ENCODE measurements around the gene APAF1. TPM values are rescaled to one million over a fixed set of nuclear protein-coding genes. Genes with fewer than 3 reads are reported as not detected.
A peak's percentile ranks its signal among the peaks of the same experiment; 100 is the strongest.

Gene APAF1
- total RNA-seq, 6 experiments from 2014 or later: 19.0 to 23.6 (median 21.2) TPM

GRCh38 chr12:98730412-98730811 is 85.3 kb downstream of the APAF1 start:
- Mint-ChIP-seq H3K4me1 (ENCODE audit: low read depth) (peaks cover 22% of the 10 kb centered on the region), H3K27me3 (ENCODE audit: insufficient read depth) (no peaks in the 10 kb centered on the region), H3K36me3 (ENCODE audit: low read depth) (peaks cover 19% of the 10 kb centered on the region), H3K4me3 (no peak overlapping the region), H3K27ac (no peak overlapping the region), H3K9me3 (no peaks in the 10 kb centered on the region)
- no peak for TF ChIP-seq CTCF (IDR thresholded peaks at IDR 0.05)
- DNase-seq: no peak

- H3K27ac Mint-ChIP-seq: no peak overlapping the region; the same call in 1 of the 2 replicates
These were observed 88.7 kb downstream of the APAF1 start for GRCh38 chr12:98733667-98734350.

GRCh38 chr12:98735821-98736220 is 90.7 kb downstream of the APAF1 start:
- TF ChIP-seq CTCF (IDR thresholded peaks at IDR 0.05): no peak
- no peaks in the 10 kb centered on the region for H3K9me3 Mint-ChIP-seq
- DNase-seq: no peak
- no peak overlapping the region for H3K4me3 Mint-ChIP-seq
- H3K36me3 Mint-ChIP-seq (ENCODE audit: low read depth): peaks cover 28% of the 10 kb centered on the region
- no peak overlapping the region for H3K27ac Mint-ChIP-seq
- H3K4me1 Mint-ChIP-seq (ENCODE audit: low read depth): peaks cover 40% of the 10 kb centered on the region
- H3K27me3 Mint-ChIP-seq (ENCODE audit: insufficient read depth): no peaks in the 10 kb centered on the region

More at GRCh38 chr12:98733667-98734350, 88.7 kb downstream of the APAF1 start:
- no peaks in the 10 kb centered on the region for H3K9me3 Mint-ChIP-seq
- DNase-seq: no peak
- no peak overlapping the region for H3K4me3 Mint-ChIP-seq
- H3K4me1 Mint-ChIP-seq (ENCODE audit: low read depth): peaks cover 39% of the 10 kb centered on the region
- H3K36me3 Mint-ChIP-seq (ENCODE audit: low read depth): peaks cover 24% of the 10 kb centered on the region
- no peaks in the 10 kb centered on the region for H3K27me3 Mint-ChIP-seq (ENCODE audit: insufficient read depth)
- TF ChIP-seq CTCF (IDR thresholded peaks at IDR 0.05): no peak

GRCh38 chr12:98736352-98737321 is 91.5 kb downstream of the APAF1 start:
- no peaks in the 10 kb centered on the region for H3K27me3 Mint-ChIP-seq (ENCODE audit: insufficient read depth)
- no peak for DNase-seq
- H3K4me1 Mint-ChIP-seq (ENCODE audit: low read depth): peaks cover 48% of the 10 kb centered on the region
- peak overlapping the region; percentile 7; the same call in 1 of the 2 replicates for H3K4me3 Mint-ChIP-seq
- H3K36me3 Mint-ChIP-seq (ENCODE audit: low read depth): peaks cover 31% of the 10 kb centered on the region
- peaks cover 8% of the 10 kb centered on the region for H3K9me3 Mint-ChIP-seq
- TF ChIP-seq CTCF (IDR thresholded peaks at IDR 0.05): no peak
- H3K27ac Mint-ChIP-seq: no peak overlapping the region

- Mint-ChIP-seq H3K27ac (no peak overlapping the region), H3K36me3 (ENCODE audit: low read depth) (peaks cover 26% of the 10 kb centered on the region), H3K27me3 (ENCODE audit: insufficient read depth) (no peaks in the 10 kb centered on the region), H3K4me3 (peak overlapping the region; percentile 7; the same call in 1 of the 2 replicates), H3K4me1 (ENCODE audit: low read depth) (peaks cover 51% of the 10 kb centered on the region), H3K9me3 (peaks cover 8% of the 10 kb centered on the region)
- DNase-seq: no peak
- TF ChIP-seq CTCF (IDR thresholded peaks at IDR 0.05): no peak
These were observed 92.2 kb downstream of the APAF1 start for GRCh38 chr12:98737322-98737712.

All from HFFc6 (cell line).